Loucy (cell line): ENCODE data around the gene BACH2.

Experiments
- H2AFZ ChIP-seq: fragments of 200-600 bp; sonication (generic); 2 replicates; pipeline ENCODE4 v1.6.0; 2016; ENCODE audit warnings: antibody characterized with exemption, mild to moderate bottlenecking, low read length, moderate library complexity
- H3F3A ChIP-seq: fragments of 200-600 bp; 2 replicates; pipeline ENCODE4 v1.6.0; 2016; ENCODE audit warnings: antibody characterized with exemption, low read depth, mild to moderate bottlenecking
- H3K27me3 ChIP-seq: fragments of 200-600 bp; sonication (generic); 2 replicates; pipeline ENCODE4 v1.6.1; 2014; ENCODE audit warnings: low read length, mild to moderate bottlenecking; ENCODE audit not compliant: insufficient read depth, poor library complexity, severe bottlenecking
- H3K36me3 ChIP-seq: fragments of 200-600 bp; sonication (generic); 2 replicates; pipeline ENCODE4 v1.6.1; 2016; ENCODE audit warnings: low read length; ENCODE audit not compliant: insufficient read depth
- H3K4me1 ChIP-seq: fragments of 200-600 bp; sonication (generic); 2 replicates; pipeline ENCODE4 v1.5.1; 2014; ENCODE audit warnings: low read length, mild to moderate bottlenecking; ENCODE audit not compliant: insufficient read depth, poor library complexity, severe bottlenecking
- H3K4me2 ChIP-seq: fragments of 200-600 bp; sonication (generic); 2 replicates; pipeline ENCODE4 v1.6.0; 2014; ENCODE audit warnings: antibody characterized with exemption, low read length, low read depth, mild to moderate bottlenecking; ENCODE audit not compliant: poor library complexity, severe bottlenecking
- H3K4me3 ChIP-seq: fragments of 200-600 bp; sonication (generic); 2 replicates; pipeline ENCODE4 v1.5.1; 2014; ENCODE audit warnings: low read length, mild to moderate bottlenecking, mixed read lengths; ENCODE audit not compliant: poor library complexity, severe bottlenecking
- H3K79me2 ChIP-seq: fragments of 200-600 bp; sonication (generic); 2 replicates; pipeline ENCODE4 v1.6.1; 2014; ENCODE audit warnings: low read length; ENCODE audit not compliant: insufficient read depth
- H3K9ac ChIP-seq: fragments of 200-600 bp; sonication (generic); 2 replicates; pipeline ENCODE4 v1.6.0; 2014; ENCODE audit warnings: mild to moderate bottlenecking, low read depth, low read length, moderate library complexity; ENCODE audit not compliant: poor library complexity, severe bottlenecking
- H3K9me2 ChIP-seq: fragments of 200-600 bp; sonication (generic); replicated peaks from 2 replicates; pipeline ENCODE4 v1.6.1; 2016; ENCODE audit warnings: low read depth, low read length, mixed read lengths
- H3K9me3 ChIP-seq: fragments of 200-600 bp; sonication (generic); 2 replicates; pipeline ENCODE4 v1.6.1; 2014; ENCODE audit warnings: mild to moderate bottlenecking, antibody characterized with exemption, low read length, low read depth; ENCODE audit not compliant: insufficient read depth
- H4K20me1 ChIP-seq: fragments of 200-600 bp; sonication (generic); 2 replicates; pipeline ENCODE4 v1.6.0; 2014; ENCODE audit warnings: antibody characterized with exemption, low read length, mild to moderate bottlenecking; ENCODE audit not compliant: insufficient read depth, poor library complexity, severe bottlenecking
- CTCF ChIP-seq: fragments of 200-600 bp; sonication (generic); conservative IDR thresholded peaks from 2 replicates; pipeline ENCODE4 v1.5.1; 2014; ENCODE audit warnings: mild to moderate bottlenecking, antibody characterized with exemption, low read length
- EZH2phosphoT487 ChIP-seq: fragments of 200-600 bp; IDR thresholded peaks from 2 replicates; pipeline ENCODE4 v1.6.1; 2018; ENCODE audit warnings: antibody characterized with exemption, mild to moderate bottlenecking, moderate library complexity, borderline replicate concordance

BACH2 gene

DNA sequence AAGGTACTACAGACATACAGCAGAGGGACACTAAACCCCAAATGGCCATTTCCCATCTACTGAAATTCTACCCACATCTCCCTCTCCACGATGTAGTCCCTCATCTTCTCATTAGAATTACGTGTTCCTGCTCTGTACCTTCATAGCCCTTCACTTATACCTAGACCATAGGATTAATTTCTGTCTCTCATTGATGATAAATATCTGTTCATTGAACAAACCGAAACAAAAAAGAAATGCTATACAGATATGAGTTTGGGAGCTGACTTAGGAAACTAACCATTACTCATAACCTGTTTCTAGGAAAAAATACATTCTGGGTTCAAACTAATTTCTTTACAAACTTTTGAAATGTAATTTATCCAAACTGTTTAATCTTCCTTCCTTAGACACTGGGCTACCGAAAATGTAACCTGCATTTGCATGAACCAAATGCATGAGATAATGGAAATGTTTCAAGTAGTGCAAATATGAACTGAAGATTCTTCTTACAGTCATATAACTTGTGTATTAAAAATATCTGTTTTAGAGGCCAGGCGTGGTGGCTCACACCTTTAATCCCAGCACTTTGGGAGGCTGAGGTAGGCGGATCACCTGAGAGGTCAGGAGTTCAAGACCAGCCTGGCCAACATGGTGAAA lies 317.0 kb downstream of the BACH2 start:
- TF ChIP-seq CTCF (no peak), EZH2phosphoT487 (no peak)

DNA sequence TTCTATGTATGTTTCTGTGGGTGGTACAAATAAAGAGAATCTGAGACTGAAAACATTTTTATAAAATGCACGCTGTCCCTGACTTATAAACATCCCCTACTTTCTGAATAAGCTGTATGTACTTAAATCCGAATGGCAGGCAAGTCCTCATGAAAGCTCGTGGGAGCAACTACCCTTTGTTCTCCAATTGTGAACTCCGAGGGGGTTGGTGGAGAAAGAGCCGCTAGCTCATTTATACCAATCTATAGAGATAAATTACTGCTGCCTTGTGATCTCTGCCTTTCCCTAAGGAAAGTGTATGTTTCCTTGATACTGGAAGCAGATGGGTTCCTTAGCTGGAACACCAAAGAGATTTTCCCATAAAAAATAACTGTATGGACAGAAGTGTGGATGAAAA lies 317.9 kb downstream of the BACH2 start:
- TF ChIP-seq CTCF (no peak), EZH2phosphoT487 (no peak)
- Histone ChIP-seq H4K20me1 (no peaks in the 10 kb centered on the region), H3K27me3 (no peaks in the 10 kb centered on the region), H3K4me1 (peaks cover 28% of the 10 kb centered on the region), H3K9ac (no peak overlapping the region), H3K9me3 (no peaks in the 10 kb centered on the region), H3K79me2 (no peaks in the 10 kb centered on the region), H3F3A (no peaks in the 10 kb centered on the region), H3K9me2 (no peaks in the 10 kb centered on the region), H3K4me2 (no peak overlapping the region), H2AFZ (no peak overlapping the region), H3K4me3 (no peak overlapping the region), H3K36me3 (no peaks in the 10 kb centered on the region; the same call in 1 of the 2 replicates)

More for the DNA sequence above, 317.0 kb downstream of the BACH2 start:
- H2AFZ ChIP-seq = no peak overlapping the region
- H3K9me3 ChIP-seq = no peaks in the 10 kb centered on the region
- H3K9me2 ChIP-seq = no peaks in the 10 kb centered on the region
- H3K4me1 ChIP-seq = peaks cover 28% of the 10 kb centered on the region
- no peaks in the 10 kb centered on the region for H3K27me3 ChIP-seq
- H3K9ac ChIP-seq = no peak overlapping the region
- no peak overlapping the region for H3K4me2 ChIP-seq
- no peaks in the 10 kb centered on the region for H3F3A ChIP-seq
- H3K79me2 ChIP-seq = no peaks in the 10 kb centered on the region
- no peaks in the 10 kb centered on the region; the same call in 1 of the 2 replicates for H3K36me3 ChIP-seq
- no peaks in the 10 kb centered on the region for H4K20me1 ChIP-seq
- H3K4me3 ChIP-seq = no peak overlapping the region

DNA sequence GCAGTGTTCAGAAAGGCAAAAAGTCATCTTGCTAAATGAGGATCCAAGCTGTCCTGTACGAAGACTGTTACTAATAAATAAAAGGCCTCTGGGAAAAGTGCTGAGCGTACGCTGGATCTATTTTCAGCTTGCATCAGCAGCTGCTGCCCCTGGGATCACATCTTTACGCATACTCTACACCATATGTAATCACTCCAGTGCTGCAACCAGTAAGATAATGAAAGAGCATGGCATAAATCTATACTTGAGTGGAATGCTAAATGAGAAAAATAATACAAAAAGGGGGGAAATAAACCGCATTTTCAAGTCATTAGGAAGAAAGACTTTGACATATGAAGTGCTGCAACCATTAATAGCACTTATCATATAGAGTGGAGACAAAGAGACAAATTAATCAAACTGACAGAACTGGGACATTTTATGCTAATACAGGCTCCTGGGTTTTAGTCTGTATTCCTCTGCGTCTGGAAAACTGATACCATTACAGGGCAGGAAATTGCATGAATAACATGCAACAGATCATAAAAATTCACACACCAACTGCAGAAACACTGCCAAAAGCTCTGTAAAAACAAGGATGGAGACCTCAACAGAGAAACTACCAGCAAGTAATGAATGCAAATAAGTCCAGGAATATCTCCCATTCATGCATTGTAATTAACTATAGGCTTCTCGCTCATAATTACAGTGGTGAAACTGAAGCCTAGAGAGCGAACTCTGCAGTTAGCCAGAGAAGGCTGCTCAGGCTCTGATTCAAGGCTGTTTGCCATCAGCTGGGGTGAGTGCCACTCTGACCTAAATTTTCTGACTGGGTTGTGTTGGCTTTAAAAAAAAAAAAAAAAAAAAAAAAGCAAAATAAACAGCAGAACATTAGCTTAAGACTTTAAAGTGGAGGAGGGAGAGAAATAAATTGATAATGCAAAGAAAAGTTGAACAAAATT lies 318.6 kb downstream of the BACH2 start:
- no peaks in the 10 kb centered on the region for H3K9me2 ChIP-seq
- H4K20me1 ChIP-seq = no peaks in the 10 kb centered on the region
- TF ChIP-seq EZH2phosphoT487 = no peak
- no peak for TF ChIP-seq CTCF
- H3K79me2 ChIP-seq = no peaks in the 10 kb centered on the region
- no peaks in the 10 kb centered on the region; the same call in 1 of the 2 replicates for H3K36me3 ChIP-seq
- H3K4me1 ChIP-seq = peaks cover 28% of the 10 kb centered on the region
- H3K9me3 ChIP-seq = no peaks in the 10 kb centered on the region
- no peak overlapping the region for H2AFZ ChIP-seq
- H3K4me2 ChIP-seq = no peak overlapping the region
- H3K9ac ChIP-seq = no peak overlapping the region
- no peaks in the 10 kb centered on the region for H3F3A ChIP-seq
- no peaks in the 10 kb centered on the region for H3K27me3 ChIP-seq
- H3K4me3 ChIP-seq = no peak overlapping the region
